ENCODE data around the gene SEC14L5.
"Not testable (repeated sequence)": the region's sequence is repeated elsewhere in the genome, so short reads cannot be mapped to it uniquely, and the experiment has no call there.

Gene SEC14L5

GRCh38 chr16:4958510-4959438, 644 bp downstream of the SEC14L5 start:
- FAIRE-seq = no peak

GRCh38 chr16:4960579-4960978, 2.4 kb downstream of the SEC14L5 start:
- FAIRE-seq = no peak

GRCh38 chr16:4962716-4963115, 4.6 kb downstream of the SEC14L5 start:
- FAIRE-seq = no peak

- FAIRE-seq = not testable (repeated sequence)
These were observed 5.4 kb downstream of the SEC14L5 start for GRCh38 chr16:4963527-4963926.

- no peak for FAIRE-seq
These were observed 8.8 kb downstream of the SEC14L5 start for GRCh38 chr16:4966736-4967453.

- not testable (repeated sequence) for FAIRE-seq
These were observed 10.1 kb downstream of the SEC14L5 start for GRCh38 chr16:4968278-4968677.

GRCh38 chr16:4968879-4969483, 10.9 kb downstream of the SEC14L5 start:
- no peak for FAIRE-seq

- no peak for FAIRE-seq
These were observed 11.9 kb downstream of the SEC14L5 start for GRCh38 chr16:4970010-4970409.

- FAIRE-seq = no peak
These were observed 14.9 kb downstream of the SEC14L5 start for GRCh38 chr16:4972938-4973587.

- FAIRE-seq = no peak
These were observed 17.9 kb downstream of the SEC14L5 start for GRCh38 chr16:4976079-4976478.

GRCh38 chr16:4976611-4977145, 18.5 kb downstream of the SEC14L5 start:
- FAIRE-seq = no peak

- no peak for FAIRE-seq
These were observed 21.0 kb downstream of the SEC14L5 start for GRCh38 chr16:4979164-4979563.

GRCh38 chr16:4979736-4980660, 21.9 kb downstream of the SEC14L5 start:
- no peak for FAIRE-seq

- no peak for FAIRE-seq
These were observed 22.6 kb downstream of the SEC14L5 start for GRCh38 chr16:4980691-4981090.

GRCh38 chr16:4981473-4981872, 23.3 kb downstream of the SEC14L5 start:
- no peak for FAIRE-seq

GRCh38 chr16:4982056-4982867, 24.1 kb downstream of the SEC14L5 start:
- no peak for FAIRE-seq

- no peak for FAIRE-seq
These were observed 26.3 kb downstream of the SEC14L5 start for GRCh38 chr16:4984174-4984990.

GRCh38 chr16:4987250-4987579, 29.1 kb downstream of the SEC14L5 start:
- no peak for FAIRE-seq

- FAIRE-seq = no peak
These were observed 29.6 kb downstream of the SEC14L5 start for GRCh38 chr16:4987580-4988374.
